ENCODE data around the gene OLA1.

The OLA1 gene

GRCh38 chr2:174046172-174046571 is 202.2 kb downstream of the OLA1 start:
- TF ChIP-seq GATA2 (IDR thresholded peaks at IDR 0.05; ENCODE audit: low read depth, low read length) (no peak), GATA3 (IDR thresholded peaks at IDR 0.05; ENCODE audit: low read depth, low read length) (no peak)

- TF ChIP-seq GATA2 (IDR thresholded peaks at IDR 0.05; ENCODE audit: low read depth, low read length) (no peak), GATA3 (IDR thresholded peaks at IDR 0.05; ENCODE audit: low read depth, low read length) (no peak)
Measured at GRCh38 chr2:174044556-174044955, 203.8 kb downstream of the OLA1 start.

GRCh38 chr2:174040417-174040701 is 208.0 kb downstream of the OLA1 start:
- TF ChIP-seq GATA2 (IDR thresholded peaks at IDR 0.05; ENCODE audit: low read depth, low read length) (no peak), GATA3 (IDR thresholded peaks at IDR 0.05; ENCODE audit: low read depth, low read length) (no peak)

DNA sequence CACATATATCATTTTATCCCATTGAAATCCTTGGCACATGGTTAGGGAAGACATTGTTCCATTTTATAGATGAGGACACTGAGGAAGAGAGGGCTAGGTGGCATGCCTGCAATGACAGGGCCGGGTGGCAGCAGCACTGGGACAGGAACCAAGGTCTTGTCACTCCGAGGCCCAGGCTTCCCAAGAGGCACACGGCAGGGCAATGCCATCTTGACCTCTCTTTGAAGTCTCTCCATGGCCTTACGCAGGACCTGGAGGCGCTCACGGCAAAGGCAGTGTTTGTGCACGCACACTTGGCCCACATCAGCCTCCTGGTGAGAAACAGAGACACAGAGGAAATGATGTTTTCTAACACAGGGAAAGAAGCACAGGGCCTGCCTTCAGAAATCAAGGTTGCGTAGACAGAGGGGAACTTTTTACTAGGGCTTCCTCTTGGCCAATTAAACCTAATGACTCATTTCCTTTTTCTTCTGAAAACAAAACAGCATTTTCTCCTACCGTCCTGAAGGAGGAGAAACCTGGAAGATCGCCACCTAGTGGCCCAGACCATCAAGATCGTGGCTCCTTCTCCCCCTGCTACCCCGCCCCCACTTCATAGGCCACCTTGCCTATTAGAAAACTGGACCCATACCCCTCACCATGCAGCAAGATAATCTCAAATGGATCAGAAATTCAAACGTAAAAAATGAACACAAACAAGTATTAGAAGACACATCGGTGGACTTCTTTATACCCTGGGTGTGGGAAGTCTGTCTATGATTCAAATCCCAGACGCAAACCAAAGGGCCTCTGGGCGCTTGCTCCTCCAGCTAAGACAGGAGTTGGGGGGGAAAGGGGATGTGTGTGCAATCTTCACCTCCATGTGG is 208.5 kb downstream of the OLA1 start:
- TF ChIP-seq GATA3 (IDR thresholded peaks at IDR 0.05; ENCODE audit: low read depth, low read length): no peak
- TF ChIP-seq GATA2 (IDR thresholded peaks at IDR 0.05; ENCODE audit: low read depth, low read length): no peak

DNA sequence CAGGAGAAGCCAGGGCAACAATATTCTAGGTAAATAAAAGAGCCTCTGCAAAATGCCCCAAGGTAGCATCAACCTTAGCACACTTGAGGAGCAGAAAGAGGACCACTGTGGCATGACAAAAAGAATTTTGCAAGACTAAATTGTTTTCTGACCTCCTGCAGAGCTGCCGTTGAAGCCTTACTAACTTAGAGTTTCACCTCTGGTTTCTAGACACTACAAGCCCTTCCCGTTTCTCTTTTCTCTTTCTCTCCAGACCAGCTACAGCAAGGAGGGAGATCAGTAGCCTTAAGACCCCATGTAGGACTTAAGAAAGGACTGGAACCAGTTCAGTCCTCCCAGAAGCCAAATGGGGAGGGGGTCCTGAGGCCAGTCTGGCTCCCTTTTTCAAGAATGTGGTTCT is 209.9 kb downstream of the OLA1 start:
- TF ChIP-seq GATA2 (IDR thresholded peaks at IDR 0.05; ENCODE audit: low read depth, low read length) (no peak), GATA3 (IDR thresholded peaks at IDR 0.05; ENCODE audit: low read depth, low read length) (no peak)

GRCh38 chr2:174036825-174037224 is 211.5 kb downstream of the OLA1 start:
- TF ChIP-seq GATA3 (IDR thresholded peaks at IDR 0.05; ENCODE audit: low read depth, low read length) (no peak), GATA2 (IDR thresholded peaks at IDR 0.05; ENCODE audit: low read depth, low read length) (no peak)

DNA sequence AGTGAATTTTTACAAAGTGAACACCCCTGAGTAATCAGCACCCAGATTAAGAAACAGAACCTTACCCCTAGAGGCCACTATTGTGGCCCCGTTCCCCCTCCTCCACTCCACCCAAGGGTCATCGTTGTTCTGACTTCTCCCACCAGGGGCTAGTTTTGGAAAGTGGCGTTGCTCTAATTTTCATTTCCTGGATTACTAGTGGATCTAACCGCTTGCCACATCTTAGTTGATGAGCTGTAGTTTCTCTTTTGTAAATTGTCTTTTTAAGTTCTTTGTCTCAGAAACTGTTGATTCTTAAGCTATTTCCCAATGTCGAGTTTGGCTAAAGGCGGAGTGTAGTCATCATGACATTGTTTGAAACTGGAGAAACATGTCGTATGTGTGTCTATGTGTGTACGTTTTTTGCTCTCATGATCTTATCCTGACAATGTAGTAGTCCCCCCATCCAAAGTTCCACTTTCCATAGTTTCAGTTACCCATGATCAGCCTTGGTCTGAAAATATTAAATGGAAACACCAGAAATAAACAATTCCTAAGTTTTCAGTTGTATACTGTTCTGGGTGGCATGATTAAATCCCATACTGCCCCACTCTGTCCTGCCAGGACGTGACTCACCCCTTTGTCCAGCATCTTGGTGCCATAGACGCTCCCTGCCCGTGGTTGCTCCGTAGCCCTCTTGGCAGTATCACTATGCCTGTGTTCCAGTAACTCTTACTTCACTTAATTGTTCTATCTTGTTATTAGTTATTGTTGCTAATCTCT is 212.2 kb downstream of the OLA1 start:
- no peak for TF ChIP-seq GATA3 (IDR thresholded peaks at IDR 0.05; ENCODE audit: low read depth, low read length)
- no peak for TF ChIP-seq GATA2 (IDR thresholded peaks at IDR 0.05; ENCODE audit: low read depth, low read length)

DNA sequence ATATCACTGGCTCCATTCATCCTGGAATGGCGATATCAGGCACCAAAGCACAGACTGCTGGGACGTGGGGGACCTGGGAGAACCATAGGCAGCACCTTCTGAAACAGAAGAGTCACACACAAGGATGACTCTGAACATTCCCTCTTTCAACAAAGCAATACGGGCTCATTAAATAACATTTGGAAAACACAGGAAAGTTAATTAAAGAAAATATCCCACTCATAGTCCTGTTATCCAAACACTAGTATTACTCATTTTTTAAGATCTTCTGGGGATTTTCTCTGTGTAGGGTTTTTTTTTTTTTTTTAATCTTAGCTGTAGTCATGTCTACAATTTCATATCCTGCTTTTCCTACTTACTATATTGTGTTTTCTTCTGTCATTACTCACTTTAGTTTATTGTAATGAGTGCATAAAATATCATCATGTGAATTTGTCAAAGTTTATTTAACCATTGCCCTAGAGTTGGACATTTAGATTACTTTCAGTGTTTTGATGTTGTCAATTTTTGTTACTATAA is 213.2 kb downstream of the OLA1 start:
- no peak for TF ChIP-seq GATA3 (IDR thresholded peaks at IDR 0.05; ENCODE audit: low read depth, low read length)
- TF ChIP-seq GATA2 (IDR thresholded peaks at IDR 0.05; ENCODE audit: low read depth, low read length): no peak

- no peak for TF ChIP-seq GATA3 (IDR thresholded peaks at IDR 0.05; ENCODE audit: low read depth, low read length)
- no peak for TF ChIP-seq GATA2 (IDR thresholded peaks at IDR 0.05; ENCODE audit: low read depth, low read length)
Measured at GRCh38 chr2:174033163-174033550, 215.2 kb downstream of the OLA1 start.

DNA sequence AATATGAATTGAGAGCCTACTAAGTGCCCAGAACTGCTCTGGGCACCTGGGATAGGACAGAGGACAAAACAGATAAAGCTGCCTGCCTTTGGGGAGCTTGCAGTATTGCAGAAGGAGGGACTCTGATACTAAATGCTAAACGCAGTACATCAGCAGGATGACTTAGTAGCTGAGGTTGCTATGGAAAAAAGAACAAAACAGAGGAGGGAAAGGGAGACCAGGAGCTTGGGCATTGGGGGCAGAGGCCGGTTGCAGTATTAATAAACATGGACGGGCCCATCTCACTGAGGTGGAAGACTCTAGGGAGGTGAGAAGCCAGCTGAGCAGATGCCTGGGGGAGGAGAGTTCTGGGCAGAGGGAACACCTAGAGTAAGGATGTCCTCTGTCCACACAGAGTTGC is 217.1 kb downstream of the OLA1 start:
- TF ChIP-seq GATA2 (IDR thresholded peaks at IDR 0.05; ENCODE audit: low read depth, low read length) (no peak), GATA3 (IDR thresholded peaks at IDR 0.05; ENCODE audit: low read depth, low read length) (no peak)

DNA sequence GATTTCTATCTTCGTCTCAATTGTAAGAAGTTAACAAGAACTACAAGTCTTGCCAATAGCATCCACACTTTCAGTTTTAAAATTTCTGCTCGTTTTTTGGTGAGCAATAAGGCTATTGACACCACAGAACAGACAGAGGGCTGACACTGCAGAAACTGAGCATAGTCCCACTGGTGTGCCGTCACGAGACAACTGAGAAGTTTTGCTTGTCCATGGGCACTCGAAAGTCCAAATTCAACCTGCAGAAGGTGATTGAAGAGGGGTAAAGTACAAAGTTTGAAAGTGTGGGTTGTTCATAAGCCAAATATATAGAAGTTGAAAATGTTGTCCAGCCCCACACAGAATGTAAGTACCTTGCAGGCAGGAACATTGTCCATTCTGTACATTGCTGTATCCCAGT is 219.4 kb downstream of the OLA1 start:
- no peak for TF ChIP-seq GATA3 (IDR thresholded peaks at IDR 0.05; ENCODE audit: low read depth, low read length)
- TF ChIP-seq GATA2 (IDR thresholded peaks at IDR 0.05; ENCODE audit: low read depth, low read length): no peak

GRCh38 chr2:174027956-174028355 is 220.4 kb downstream of the OLA1 start:
- TF ChIP-seq GATA2 (IDR thresholded peaks at IDR 0.05; ENCODE audit: low read depth, low read length) (no peak), GATA3 (IDR thresholded peaks at IDR 0.05; ENCODE audit: low read depth, low read length) (no peak)

DNA sequence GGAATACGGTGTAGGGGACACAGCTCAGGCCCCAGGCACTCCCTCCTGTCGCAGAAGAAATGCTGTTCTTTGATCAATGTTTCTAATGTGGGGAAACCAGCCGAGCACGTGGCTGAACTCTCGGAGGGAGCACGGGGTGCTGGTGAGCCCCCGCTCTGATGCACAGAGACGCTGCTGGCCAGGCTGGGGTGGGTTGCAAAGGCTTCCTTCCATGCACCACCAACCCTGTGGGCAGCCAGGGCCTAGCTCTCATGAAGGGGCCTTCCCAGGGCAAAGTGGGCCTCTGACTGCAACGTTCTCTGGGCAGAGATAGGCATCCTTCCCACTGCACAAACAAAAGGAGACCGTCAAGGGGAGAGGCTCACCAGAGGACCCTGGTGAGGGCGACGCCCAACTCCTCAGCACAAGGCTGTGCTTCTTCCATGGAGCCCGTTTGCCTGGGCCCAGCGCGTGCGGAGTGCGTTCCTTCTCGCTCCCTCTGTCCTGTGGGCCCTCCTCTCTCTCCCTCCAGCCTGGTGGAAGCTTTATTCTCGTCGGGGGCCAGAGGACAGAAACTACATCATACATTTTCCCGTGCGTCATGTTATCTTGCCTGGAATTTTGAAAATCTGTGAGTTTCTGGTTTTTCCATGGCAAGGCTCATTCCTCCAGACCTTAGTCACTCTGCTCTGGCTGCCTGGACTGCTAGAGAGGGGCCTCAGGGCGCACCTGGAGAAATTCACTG is 222.0 kb downstream of the OLA1 start:
- TF ChIP-seq GATA2 (IDR thresholded peaks at IDR 0.05; ENCODE audit: low read depth, low read length) (no peak), GATA3 (IDR thresholded peaks at IDR 0.05; ENCODE audit: low read depth, low read length) (no peak)
